Measurements from ENCODE around the gene MTG2.

The MTG2 gene

DNA sequence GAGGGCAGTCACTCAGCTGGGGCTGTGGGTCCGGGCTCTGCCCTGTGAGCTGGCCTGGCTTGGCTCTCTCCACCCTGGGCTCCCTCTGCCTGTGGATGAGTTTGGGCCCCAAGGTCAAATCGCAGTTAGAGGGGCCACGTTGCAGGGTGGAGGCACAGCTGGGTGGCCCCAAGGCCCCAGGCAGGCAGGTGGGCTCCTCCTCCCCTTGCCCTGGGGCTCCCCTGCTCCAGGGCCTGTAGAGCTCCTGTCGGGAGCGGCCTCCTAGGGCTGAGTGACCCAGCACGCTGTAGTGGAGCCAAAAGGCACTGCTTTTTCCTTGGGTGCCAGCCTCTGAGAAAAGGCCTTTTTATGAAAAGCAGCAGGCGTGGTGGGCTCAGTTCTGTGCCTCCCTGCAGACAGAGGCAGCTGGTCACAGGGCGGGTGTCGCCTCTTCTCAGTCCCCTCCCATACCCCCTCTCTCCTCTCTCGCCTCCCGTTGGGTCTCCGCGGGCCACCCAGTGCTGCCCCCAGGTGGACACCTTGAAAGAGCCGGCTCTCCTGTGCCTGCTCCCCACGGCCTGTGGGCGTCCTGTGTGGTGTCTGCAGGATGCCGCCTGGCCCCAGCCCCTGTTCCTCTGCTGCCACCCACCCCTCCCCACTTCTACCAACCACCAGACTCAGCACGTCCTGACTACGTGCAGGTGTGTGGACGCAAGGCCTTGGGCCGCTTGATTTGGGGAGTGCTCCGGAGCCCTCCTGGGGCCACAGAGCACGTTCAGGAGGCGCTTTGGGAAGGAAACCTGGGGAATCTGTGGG, 26.0 kb upstream of the MTG2 start:
- WGBS (ENCODE audit: insufficient coverage, insufficient read length) = no CpG with 5 or more reads among the region's 24 CpGs
- H3K27ac ChIP-seq (ENCODE audit: low read length) = no peak overlapping the region
- H3K4me1 ChIP-seq (ENCODE audit: control insufficient read depth, insufficient read depth, low read length) = peaks cover 4% of the 10 kb centered on the region
- no peaks in the 10 kb centered on the region for H3K27me3 ChIP-seq (ENCODE audit: control insufficient read depth, insufficient read depth, low read length)
- no peaks in the 10 kb centered on the region for H3K9me3 ChIP-seq (ENCODE audit: control insufficient read depth, insufficient read depth, low read length)
- DNase-seq (ENCODE audit: low read depth, low spot score) = no peak
- no peak overlapping the region for H3K4me3 ChIP-seq (ENCODE audit: low read length)
- peaks cover 18% of the 10 kb centered on the region for H3K36me3 ChIP-seq (ENCODE audit: control insufficient read depth, insufficient read depth, low read length)

DNA sequence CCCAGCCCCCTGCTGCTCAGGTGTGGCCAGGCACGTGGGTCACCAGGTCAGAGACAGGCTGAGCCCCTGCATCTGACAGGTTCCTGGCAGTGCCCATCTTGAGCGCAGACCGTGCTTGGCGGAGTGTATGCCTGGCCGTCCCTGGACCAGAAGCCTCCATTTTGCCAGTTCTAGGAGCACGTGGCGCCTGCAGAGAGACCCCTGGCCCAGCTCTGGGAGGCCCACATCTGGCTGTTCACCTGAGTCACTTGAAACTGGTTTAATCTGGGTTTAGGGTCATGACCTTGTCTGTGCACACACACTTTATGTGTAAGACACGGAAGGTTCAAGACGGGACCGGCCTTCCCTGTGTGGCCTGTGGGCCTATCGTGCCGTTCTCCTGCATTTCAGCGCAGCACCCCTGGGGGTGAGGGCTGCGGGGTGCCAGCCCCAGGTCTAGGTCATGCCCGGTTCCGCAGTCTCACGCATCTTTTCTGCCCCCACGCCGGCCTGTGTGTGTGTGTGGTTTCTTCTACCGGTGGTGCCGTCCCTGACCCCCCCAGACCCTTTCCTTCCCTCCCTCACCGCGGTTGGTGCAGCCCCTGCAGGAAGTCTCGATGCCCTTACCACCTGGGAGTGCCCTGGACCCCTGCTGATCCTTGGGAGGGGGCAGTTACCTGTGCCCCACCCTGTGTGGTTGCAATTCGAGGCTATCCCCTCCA, 25.3 kb upstream of the MTG2 start:
- Histone ChIP-seq H3K27ac (ENCODE audit: low read length) (no peak overlapping the region), H3K4me3 (ENCODE audit: low read length) (no peak overlapping the region), H3K27me3 (ENCODE audit: control insufficient read depth, insufficient read depth, low read length) (no peaks in the 10 kb centered on the region), H3K9me3 (ENCODE audit: control insufficient read depth, insufficient read depth, low read length) (no peaks in the 10 kb centered on the region), H3K4me1 (ENCODE audit: control insufficient read depth, insufficient read depth, low read length) (peaks cover 4% of the 10 kb centered on the region), H3K36me3 (ENCODE audit: control insufficient read depth, insufficient read depth, low read length) (peaks cover 19% of the 10 kb centered on the region)
- no peak for DNase-seq (ENCODE audit: low read depth, low spot score)
- no CpG with 5 or more reads among the region's 25 CpGs for WGBS (ENCODE audit: insufficient coverage, insufficient read length)

DNA sequence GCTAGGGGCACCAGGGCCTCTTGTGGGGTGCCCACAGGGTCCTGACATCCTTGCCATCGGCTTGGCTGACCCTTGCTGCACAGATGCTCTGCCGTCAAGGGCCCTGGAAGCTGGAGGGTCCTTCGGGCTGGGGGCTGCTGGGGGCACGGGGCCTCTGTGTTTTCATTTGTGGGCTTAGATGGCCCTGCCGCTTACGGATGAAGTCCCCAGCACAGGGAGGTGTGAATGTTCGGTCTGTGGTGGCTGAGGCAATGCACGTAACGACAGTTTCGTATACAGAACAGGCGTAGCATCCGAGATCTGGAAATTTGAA, 24.8 kb upstream of the MTG2 start:
- WGBS (ENCODE audit: insufficient coverage, insufficient read length) = no CpG with 5 or more reads among the region's 12 CpGs
- H3K27ac ChIP-seq (ENCODE audit: low read length) = no peak overlapping the region
- H3K4me3 ChIP-seq (ENCODE audit: low read length) = no peak overlapping the region
- H3K27me3 ChIP-seq (ENCODE audit: control insufficient read depth, insufficient read depth, low read length) = no peaks in the 10 kb centered on the region
- DNase-seq (ENCODE audit: low read depth, low spot score) = no peak
- peaks cover 4% of the 10 kb centered on the region for H3K4me1 ChIP-seq (ENCODE audit: control insufficient read depth, insufficient read depth, low read length)
- peaks cover 24% of the 10 kb centered on the region for H3K36me3 ChIP-seq (ENCODE audit: control insufficient read depth, insufficient read depth, low read length)
- H3K9me3 ChIP-seq (ENCODE audit: control insufficient read depth, insufficient read depth, low read length) = no peaks in the 10 kb centered on the region

DNA sequence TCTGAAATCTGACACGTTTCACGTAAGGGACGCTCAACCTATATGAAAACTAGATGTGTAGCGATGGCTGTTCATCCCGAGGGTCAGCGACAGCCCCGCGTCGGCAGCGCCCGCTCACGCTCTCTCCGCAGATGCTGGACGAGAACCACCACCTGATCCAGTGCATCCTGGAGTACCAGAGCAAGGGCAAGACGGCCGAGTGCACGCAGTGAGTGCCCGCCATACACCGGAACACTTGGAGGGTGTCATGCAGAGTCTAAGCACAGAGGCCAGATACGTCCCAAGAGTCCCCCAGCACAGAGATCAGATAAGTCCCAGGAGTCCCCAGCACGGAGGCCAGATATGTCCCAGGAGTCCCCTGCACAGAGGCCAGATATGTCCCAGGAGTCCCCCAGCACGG, 24.3 kb upstream of the MTG2 start:
- Histone ChIP-seq H3K4me1 (ENCODE audit: control insufficient read depth, insufficient read depth, low read length) (peaks cover 4% of the 10 kb centered on the region), H3K27me3 (ENCODE audit: control insufficient read depth, insufficient read depth, low read length) (no peaks in the 10 kb centered on the region), H3K36me3 (ENCODE audit: control insufficient read depth, insufficient read depth, low read length) (peaks cover 29% of the 10 kb centered on the region), H3K9me3 (ENCODE audit: control insufficient read depth, insufficient read depth, low read length) (no peaks in the 10 kb centered on the region), H3K27ac (ENCODE audit: low read length) (no peak overlapping the region), H3K4me3 (ENCODE audit: low read length) (no peak overlapping the region)
- no peak for DNase-seq (ENCODE audit: low read depth, low spot score)
- no CpG with 5 or more reads among the region's 22 CpGs for WGBS (ENCODE audit: insufficient coverage, insufficient read length)

DNA sequence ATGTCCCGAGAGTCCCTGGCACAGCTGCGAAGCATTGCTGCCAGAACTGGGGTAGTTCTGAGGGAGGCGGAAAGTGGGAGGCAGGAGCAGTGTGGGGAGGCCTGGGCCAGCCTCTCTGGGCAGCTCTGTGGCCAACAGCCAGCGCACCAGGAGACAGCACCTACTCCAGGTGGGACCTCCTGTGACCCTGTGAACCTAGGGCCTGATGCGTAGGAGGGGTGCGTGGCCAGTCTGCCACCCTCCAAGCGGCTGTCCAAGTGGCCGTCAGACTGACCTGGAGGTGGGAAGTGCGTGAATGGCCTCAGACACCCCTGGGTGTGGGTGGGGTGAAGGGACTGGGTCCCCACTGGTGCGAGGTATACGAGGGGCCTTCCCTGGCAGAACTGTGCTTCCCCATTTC, 23.8 kb upstream of the MTG2 start:
- Histone ChIP-seq H3K27ac (ENCODE audit: low read length) (no peak overlapping the region), H3K36me3 (ENCODE audit: control insufficient read depth, insufficient read depth, low read length) (peaks cover 33% of the 10 kb centered on the region)
- WGBS (ENCODE audit: insufficient coverage, insufficient read length) = no CpG with 5 or more reads among the region's 11 CpGs

DNA sequence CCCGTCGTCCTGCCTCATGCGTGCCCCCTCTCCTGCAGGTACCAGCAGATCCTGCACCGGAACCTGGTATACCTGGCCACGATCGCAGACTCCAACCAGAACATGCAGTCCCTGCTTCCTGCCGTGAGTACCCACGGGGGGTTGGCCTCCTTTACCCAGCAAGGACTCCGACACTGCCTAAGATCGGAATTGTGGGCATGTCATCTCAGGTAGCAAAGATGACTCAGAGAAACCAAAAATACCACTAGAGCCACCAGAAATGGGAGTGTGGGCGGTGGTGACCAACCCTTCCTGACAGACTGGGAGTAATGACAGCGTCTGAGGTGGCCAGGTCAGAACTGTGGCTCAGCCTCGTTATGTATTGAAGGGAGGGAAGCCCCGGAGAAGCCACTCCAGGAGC, 23.0 kb upstream of the MTG2 start:
- Histone ChIP-seq H3K9me3 (ENCODE audit: control insufficient read depth, insufficient read depth, low read length) (no peaks in the 10 kb centered on the region), H3K27me3 (ENCODE audit: control insufficient read depth, insufficient read depth, low read length) (no peaks in the 10 kb centered on the region), H3K4me1 (ENCODE audit: control insufficient read depth, insufficient read depth, low read length) (peaks cover 5% of the 10 kb centered on the region), H3K36me3 (ENCODE audit: control insufficient read depth, insufficient read depth, low read length) (peaks cover 40% of the 10 kb centered on the region), H3K4me3 (ENCODE audit: low read length) (no peak overlapping the region), H3K27ac (ENCODE audit: low read length) (no peak overlapping the region)
- WGBS (ENCODE audit: insufficient coverage, insufficient read length) = no CpG with 5 or more reads among the region's 14 CpGs
- DNase-seq (ENCODE audit: low read depth, low spot score) = no peak

More for the DNA sequence above, 23.8 kb upstream of the MTG2 start:
- Histone ChIP-seq H3K27me3 (ENCODE audit: control insufficient read depth, insufficient read depth, low read length) (no peaks in the 10 kb centered on the region), H3K9me3 (ENCODE audit: control insufficient read depth, insufficient read depth, low read length) (no peaks in the 10 kb centered on the region), H3K4me3 (ENCODE audit: low read length) (no peak overlapping the region), H3K4me1 (ENCODE audit: control insufficient read depth, insufficient read depth, low read length) (peaks cover 4% of the 10 kb centered on the region)
- DNase-seq (ENCODE audit: low read depth, low spot score) = no peak

DNA sequence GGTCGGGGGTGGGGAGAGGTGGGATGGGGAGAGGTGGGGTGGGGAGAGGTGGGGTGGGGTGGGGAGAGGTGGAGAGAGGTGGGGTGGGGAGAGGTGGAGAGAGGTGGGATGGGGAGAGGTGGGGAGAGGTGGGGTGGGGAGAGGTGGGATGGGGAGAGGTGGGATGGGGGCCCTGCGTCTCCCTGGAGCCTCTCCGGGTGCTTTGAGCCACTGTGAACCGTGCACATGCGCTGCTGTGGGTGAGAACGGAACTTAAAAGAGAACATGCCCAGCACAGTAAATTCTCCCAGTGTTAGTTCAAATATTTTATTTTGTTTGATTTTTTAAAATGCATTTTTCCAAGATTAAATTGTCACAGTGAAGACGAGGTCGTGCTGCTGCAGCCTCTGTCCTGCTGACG, 22.6 kb upstream of the MTG2 start:
- peaks cover 45% of the 10 kb centered on the region for H3K36me3 ChIP-seq (ENCODE audit: control insufficient read depth, insufficient read depth, low read length)
- no peak overlapping the region for H3K4me3 ChIP-seq (ENCODE audit: low read length)
- no CpG with 5 or more reads among the region's 9 CpGs for WGBS (ENCODE audit: insufficient coverage, insufficient read length)
- DNase-seq (ENCODE audit: low read depth, low spot score) = no peak
- H3K4me1 ChIP-seq (ENCODE audit: control insufficient read depth, insufficient read depth, low read length) = peaks cover 5% of the 10 kb centered on the region
- H3K9me3 ChIP-seq (ENCODE audit: control insufficient read depth, insufficient read depth, low read length) = no peaks in the 10 kb centered on the region
- H3K27me3 ChIP-seq (ENCODE audit: control insufficient read depth, insufficient read depth, low read length) = no peaks in the 10 kb centered on the region
- H3K27ac ChIP-seq (ENCODE audit: low read length) = no peak overlapping the region

DNA sequence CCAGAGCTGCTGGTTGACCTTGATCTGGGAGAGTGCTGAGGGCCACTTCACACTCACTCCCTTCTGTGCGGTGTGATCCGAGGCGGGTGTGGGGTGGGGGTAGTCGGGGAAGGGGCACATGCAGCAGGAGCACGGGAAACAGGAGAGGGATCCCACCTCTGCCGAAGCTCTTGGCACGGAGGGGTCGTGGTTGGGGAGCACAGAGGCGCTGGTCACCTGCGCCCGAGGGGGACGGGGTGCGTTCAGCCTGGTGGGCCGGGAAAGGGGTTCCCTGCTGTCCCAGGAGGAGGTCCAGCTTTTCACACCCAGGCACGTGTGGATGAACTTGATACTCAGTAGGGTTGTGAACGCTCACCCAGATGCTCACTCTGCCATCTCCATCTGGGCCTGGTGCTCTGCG, 22.0 kb upstream of the MTG2 start:
- no CpG with 5 or more reads among the region's 17 CpGs for WGBS (ENCODE audit: insufficient coverage, insufficient read length)
- Histone ChIP-seq H3K27ac (ENCODE audit: low read length) (no peak overlapping the region), H3K9me3 (ENCODE audit: control insufficient read depth, insufficient read depth, low read length) (no peaks in the 10 kb centered on the region), H3K36me3 (ENCODE audit: control insufficient read depth, insufficient read depth, low read length) (peaks cover 51% of the 10 kb centered on the region), H3K4me3 (ENCODE audit: low read length) (no peak overlapping the region), H3K27me3 (ENCODE audit: control insufficient read depth, insufficient read depth, low read length) (no peaks in the 10 kb centered on the region), H3K4me1 (ENCODE audit: control insufficient read depth, insufficient read depth, low read length) (peaks cover 5% of the 10 kb centered on the region)
- DNase-seq (ENCODE audit: low read depth, low spot score) = no peak

DNA sequence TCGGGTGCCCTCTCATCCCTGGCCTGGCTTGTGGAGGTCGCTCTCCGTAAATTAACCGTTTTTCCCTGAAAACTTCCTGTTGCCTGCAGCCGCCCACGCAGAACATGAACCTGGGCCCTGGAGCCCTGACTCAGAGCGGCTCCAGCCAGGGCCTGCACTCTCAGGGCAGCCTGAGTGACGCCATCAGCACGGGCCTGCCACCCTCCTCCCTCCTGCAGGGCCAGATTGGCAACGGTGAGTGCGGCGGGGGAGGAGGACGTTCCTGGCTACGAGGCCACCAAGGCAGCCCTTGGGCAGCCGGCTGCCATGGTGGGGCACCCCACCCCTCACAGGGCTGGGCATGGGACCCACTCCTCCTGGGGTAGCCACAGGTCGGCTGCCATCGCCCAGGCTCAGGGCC, 21.5 kb upstream of the MTG2 start:
- no peak for DNase-seq (ENCODE audit: low read depth, low spot score)
- no peaks in the 10 kb centered on the region for H3K9me3 ChIP-seq (ENCODE audit: control insufficient read depth, insufficient read depth, low read length)
- no peaks in the 10 kb centered on the region for H3K27me3 ChIP-seq (ENCODE audit: control insufficient read depth, insufficient read depth, low read length)
- peaks cover 5% of the 10 kb centered on the region for H3K4me1 ChIP-seq (ENCODE audit: control insufficient read depth, insufficient read depth, low read length)
- peaks cover 56% of the 10 kb centered on the region for H3K36me3 ChIP-seq (ENCODE audit: control insufficient read depth, insufficient read depth, low read length)
- no peak overlapping the region for H3K4me3 ChIP-seq (ENCODE audit: low read length)
- H3K27ac ChIP-seq (ENCODE audit: low read length) = no peak overlapping the region
- no CpG with 5 or more reads among the region's 17 CpGs for WGBS (ENCODE audit: insufficient coverage, insufficient read length)

DNA sequence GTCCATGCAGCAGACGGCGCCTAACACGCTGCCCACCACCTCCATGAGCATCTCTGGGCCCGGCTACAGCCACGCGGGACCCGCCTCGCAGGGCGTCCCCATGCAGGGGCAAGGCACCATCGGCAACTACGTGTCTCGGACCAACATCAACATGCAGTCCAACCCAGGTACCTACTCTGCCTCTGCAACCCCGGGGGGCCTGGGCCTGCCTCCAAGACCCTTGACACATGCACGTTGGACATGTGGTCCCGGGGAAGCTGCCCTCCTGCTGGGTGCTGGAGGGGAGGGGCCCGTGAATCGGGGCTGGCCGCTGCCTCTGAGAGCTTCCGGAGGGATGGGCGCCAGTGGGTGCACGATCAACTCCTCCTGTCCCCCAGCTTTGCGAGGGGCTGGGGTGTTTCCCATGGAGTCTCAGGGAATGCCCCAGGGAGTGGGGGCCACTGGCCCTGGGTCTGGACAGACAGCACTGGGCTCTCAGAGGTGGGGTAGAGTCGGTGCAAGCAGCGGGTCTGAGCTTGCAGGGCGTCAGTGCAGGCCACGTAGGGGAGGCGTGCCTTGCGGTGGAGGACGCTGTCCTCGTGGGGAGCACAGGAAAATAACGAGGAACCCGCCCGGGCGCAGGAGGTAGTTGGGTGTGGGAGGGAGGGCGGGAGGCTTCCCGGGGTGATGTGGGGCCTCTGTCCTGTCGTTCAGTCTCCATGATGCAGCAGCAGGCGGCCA, 19.9 kb upstream of the MTG2 start:
- no peak for DNase-seq (ENCODE audit: low read depth, low spot score)
- H3K27me3 ChIP-seq (ENCODE audit: control insufficient read depth, insufficient read depth, low read length) = no peaks in the 10 kb centered on the region
- H3K9me3 ChIP-seq (ENCODE audit: control insufficient read depth, insufficient read depth, low read length) = no peaks in the 10 kb centered on the region
- WGBS (ENCODE audit: insufficient coverage, insufficient read length) = no CpG with 5 or more reads among the region's 38 CpGs
- no peak overlapping the region for H3K27ac ChIP-seq (ENCODE audit: low read length)
- H3K4me3 ChIP-seq (ENCODE audit: low read length) = no peak overlapping the region
- peaks cover 1% of the 10 kb centered on the region; the same call in 1 of the 2 replicates for H3K4me1 ChIP-seq (ENCODE audit: control insufficient read depth, insufficient read depth, low read length)
- H3K36me3 ChIP-seq (ENCODE audit: control insufficient read depth, insufficient read depth, low read length) = peaks cover 58% of the 10 kb centered on the region

All from iPS DF 6.9 (cell line).